Stimulated activated CD4-positive, alpha-beta T cell treated with anti-CD3 and anti-CD28 coated beads, Interleukin-15, amount 100 ng/mL, for 24 hours (primary cell): ENCODE results near the gene THOP1.

Source experiments
- DNase-seq: peaks from one replicate; pipeline ENCODE4 v3.0.0-alpha.2; 2020

The THOP1 gene

GRCh38 chr19:2820112-2820702 lies 34.9 kb downstream of the THOP1 start:
- peak; percentile 25 for DNase-seq

GRCh38 chr19:2822846-2823245 lies 37.5 kb downstream of the THOP1 start:
- no peak for DNase-seq

DNA sequence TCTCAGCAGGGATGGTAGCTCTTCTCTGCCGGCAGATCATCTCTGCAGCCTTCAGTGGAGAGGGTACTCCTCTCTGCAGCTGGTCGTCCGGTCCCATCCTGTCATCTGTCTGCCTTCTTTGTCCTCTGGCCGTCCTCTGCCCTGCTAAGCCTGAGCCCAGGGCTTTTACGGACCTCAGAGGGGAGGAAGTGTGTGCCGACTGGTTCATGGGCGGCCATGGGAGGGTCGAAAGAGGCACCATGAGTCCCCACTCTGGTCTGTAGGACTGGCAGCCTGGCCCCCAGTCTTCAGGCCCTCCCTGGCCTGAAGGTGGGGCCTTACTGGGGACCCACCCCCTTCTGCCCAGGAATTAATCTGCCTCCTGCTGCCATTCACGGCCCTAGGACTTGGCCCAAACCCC lies 38.3 kb downstream of the THOP1 start:
- DNase-seq = no peak

DNA sequence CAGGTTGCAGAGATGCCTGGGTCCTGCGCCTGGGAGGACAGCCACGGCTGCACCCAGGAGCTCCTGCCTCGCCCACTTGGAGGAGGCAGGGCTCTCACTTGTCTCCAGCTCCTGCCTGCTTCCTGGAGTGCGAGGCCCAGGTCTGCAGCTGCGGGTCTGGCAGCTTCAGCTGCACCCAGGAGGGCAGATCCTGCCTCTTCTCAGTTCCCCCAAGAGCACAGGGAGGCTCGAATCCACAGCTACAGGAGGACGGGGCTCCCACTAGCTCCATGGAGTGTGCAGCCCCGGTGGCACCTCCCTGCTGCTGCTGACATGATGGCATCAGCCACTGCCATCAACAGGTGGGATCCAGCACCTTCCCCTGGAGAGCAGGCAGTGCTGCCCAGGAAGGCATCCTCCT lies 38.8 kb downstream of the THOP1 start:
- DNase-seq = no peak

DNA sequence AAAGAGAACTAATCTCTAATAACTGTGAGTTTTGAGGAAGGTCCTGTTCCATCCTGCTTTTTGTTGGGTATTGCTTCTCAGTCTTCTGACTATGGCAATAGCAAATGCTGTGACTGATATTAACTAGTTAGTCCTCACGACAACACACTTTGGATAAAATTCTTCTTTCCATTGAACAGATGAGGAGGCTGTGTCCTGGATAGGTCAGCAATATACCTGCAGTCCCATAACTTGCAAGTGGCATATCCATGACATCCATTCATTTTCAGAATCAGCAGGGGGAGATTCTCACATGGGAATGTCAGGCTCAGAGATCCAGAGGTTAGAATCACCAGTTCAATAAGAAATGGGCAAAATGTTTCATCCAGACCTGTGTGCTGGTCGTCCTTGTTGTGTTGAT lies 41.7 kb downstream of the THOP1 start:
- no peak for DNase-seq

GRCh38 chr19:2827840-2828489 lies 42.7 kb downstream of the THOP1 start:
- no peak for DNase-seq

GRCh38 chr19:2834294-2834871 lies 49.1 kb downstream of the THOP1 start:
- DNase-seq = no peak

GRCh38 chr19:2837430-2837829 lies 52.1 kb downstream of the THOP1 start:
- no peak for DNase-seq

- peak; percentile 99 for DNase-seq
Observed at GRCh38 chr19:2840794-2841791, 55.8 kb downstream of the THOP1 start, which contains the start of gene ZNF555. ZNF555 (plus strand) TSS chr19:2841475; CDS start chr19:2841573, 98 bp downstream.

GRCh38 chr19:2841855-2842574 lies 56.7 kb downstream of the THOP1 start:
- DNase-seq = no peak

DNA sequence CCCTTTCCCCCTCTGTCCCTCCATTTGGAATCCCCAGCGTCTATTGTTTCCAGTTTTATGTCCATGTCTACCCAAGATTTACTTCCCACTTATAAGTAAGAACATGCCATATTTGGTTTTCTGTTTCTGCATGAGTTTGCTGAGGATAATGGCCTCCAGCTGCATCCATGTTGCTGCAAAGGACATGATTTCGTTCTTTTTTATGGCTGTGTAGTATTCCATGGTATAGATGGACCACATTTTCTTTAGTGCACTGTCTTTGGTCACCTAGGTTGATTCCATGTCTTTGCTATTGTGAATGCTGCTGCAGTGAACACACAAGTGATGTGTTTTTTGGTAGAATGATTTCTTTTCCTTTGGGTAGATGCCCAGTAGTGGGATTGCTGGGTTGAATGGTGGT lies 59.8 kb downstream of the THOP1 start:
- DNase-seq = no peak

- no peak for DNase-seq
Observed at GRCh38 chr19:2846180-2846894, 61.0 kb downstream of the THOP1 start.

DNA sequence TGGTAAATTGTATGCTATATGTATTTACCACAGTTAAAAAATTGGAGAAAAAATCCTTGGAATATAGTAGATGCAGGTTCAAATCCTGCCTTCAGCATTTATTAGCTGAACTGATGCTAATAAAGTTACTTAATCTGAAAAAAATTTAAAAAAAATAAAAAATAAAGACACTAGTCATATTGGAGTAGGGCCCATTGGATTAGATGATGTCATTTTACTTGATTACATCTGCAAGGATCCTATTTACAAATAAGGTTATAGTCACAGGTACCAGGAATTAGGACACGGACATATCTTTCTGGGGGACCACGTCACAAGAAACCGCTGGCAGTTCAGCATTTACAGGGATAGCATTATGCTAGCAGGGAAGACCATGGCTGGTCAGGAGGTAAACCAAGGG lies 62.2 kb downstream of the THOP1 start:
- no peak for DNase-seq

DNA sequence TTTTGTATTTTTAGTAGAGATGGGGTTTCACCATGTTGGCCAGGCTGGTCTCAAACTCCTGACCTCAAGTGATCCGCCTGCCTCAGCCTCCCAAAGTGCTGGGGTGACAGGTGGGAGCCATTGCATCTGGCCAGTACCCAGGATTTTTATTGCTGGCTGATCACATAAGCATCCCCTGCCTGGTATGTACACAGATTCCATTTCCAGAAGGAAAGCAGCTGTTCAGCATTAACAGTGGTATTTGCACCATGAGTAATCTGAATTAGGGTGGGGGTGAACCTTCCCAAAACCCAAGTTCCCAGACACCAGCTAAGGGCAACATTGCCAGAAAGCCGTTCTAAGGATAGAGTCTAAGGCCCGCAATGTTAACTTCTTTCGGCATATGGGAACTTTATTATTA lies 63.3 kb downstream of the THOP1 start:
- DNase-seq = no peak

DNA sequence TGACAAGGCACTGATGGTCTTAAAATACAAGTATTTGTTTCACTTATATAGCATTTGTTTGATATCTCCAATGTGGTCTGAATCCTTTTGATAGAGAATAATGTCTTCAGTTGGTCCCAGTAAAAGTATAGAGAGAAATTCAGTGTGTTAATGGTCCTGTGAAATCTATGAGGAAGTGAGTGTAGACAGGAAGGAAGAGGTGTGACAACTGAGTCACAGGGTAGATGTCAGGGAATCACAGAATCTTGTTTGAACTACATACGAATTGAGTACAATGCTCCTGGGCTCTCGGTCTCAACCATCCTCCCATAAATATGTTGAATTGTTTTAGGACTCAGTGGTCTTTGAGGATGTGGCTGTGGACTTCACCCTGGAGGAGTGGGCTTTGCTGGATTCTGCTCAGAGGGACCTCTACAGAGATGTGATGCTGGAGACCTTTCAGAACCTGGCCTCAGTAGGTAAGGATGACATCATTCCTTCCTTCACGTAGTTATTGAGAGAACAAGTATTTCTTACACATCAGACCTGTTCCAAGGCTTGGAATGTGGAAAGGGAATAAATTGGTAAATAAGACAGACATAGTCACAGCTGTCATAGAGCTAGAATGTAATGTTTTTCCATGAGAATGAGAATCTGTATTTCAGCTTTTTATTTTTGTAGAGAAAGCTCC lies 65.1 kb downstream of the THOP1 start:
- no peak for DNase-seq

DNA sequence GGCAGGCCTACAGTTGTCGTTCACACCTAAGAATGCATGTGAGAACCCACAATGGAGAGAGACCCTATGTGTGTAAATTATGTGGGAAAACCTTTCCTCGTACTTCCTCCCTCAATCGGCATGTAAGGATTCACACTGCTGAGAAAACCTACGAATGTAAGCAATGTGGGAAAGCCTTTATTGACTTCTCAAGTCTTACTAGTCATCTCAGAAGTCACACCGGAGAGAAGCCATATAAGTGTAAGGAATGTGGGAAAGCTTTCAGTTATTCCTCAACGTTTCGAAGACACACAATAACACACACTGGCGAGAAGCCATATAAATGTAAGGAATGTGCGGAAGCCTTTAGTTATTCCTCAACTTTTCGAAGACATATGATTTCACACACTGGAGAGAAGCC lies 67.3 kb downstream of the THOP1 start:
- DNase-seq = no peak

- DNase-seq = no peak
Observed at GRCh38 chr19:2853015-2853606, 67.8 kb downstream of the THOP1 start.

GRCh38 chr19:2854849-2855248 lies 69.5 kb downstream of the THOP1 start:
- DNase-seq = no peak

DNA sequence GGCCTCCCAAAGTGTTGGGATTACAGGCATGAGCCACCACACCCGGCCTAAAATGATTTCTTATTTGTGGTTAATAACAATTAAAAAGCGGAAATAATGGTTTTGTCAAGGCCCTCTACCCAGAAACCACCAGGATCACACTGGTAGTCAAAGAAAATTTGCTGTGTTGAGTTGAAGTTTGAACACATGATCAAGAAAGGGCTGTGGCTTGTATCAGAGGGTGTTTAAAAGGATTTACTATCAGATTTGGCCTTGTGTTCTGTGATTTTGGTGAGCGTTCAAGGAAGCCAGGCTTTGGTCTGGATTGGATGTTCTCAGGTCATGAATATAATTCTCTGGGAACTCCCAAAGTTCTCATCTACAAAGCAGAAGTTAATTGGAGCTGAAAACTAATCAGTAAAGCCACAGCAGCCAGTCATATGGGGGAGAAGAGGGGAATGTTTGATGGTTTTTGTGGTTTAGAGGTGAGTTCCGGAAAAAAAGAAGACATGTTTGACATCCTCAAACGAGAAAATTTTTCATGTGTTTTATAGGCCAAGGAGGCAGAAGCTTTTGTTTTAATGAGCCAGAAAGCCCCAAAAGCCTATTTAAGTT lies 71.3 kb downstream of the THOP1 start:
- no peak for DNase-seq

DNA sequence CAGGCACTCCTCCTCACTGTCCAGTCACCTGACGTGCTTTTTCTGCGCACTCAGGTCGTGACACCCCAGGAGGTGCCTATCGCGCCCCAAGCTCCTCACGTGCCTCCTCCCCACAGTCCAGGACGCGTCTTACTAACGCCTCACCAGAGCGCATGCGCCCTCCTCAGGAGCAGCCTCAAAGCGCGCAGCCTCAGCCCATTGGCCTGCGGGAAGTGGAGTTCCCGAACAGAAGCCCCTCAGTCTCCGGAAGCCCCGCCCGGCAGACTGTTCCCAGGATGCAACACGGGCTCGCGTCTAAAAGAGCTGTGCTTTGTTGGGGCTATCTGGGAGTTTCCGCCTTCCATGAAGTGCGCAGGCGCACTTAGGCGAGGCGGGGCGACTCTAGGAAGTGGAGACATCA lies 73.6 kb downstream of the THOP1 start:
- no peak for DNase-seq

- no peak for DNase-seq
Observed at GRCh38 chr19:2863816-2864215, 78.5 kb downstream of the THOP1 start.
